ENCODE results near the gene PSKH1.
"Not testable (repeated sequence)": the region's sequence is repeated elsewhere in the genome, so short reads cannot be mapped to it uniquely, and the experiment has no call there.

PSKH1 gene

GRCh38 chr16:67924140-67924906 lies 31.3 kb downstream of the PSKH1 start:
- no peak for DNase-seq (ENCODE audit: low read depth, low spot score)

GRCh38 chr16:67926181-67926750 lies 33.2 kb downstream of the PSKH1 start:
- DNase-seq (ENCODE audit: low read depth, low spot score): no peak

GRCh38 chr16:67927131-67927941 lies 34.3 kb downstream of the PSKH1 start:
- no peak for DNase-seq (ENCODE audit: low read depth, low spot score)

GRCh38 chr16:67928147-67928546 lies 35.1 kb downstream of the PSKH1 start:
- DNase-seq (ENCODE audit: low read depth, low spot score): no peak

GRCh38 chr16:67928561-67929364 lies 35.7 kb downstream of the PSKH1 start:
- peak; percentile 79 for DNase-seq (ENCODE audit: low read depth, low spot score)

- no peak for DNase-seq (ENCODE audit: low read depth, low spot score)
These were observed 37.1 kb downstream of the PSKH1 start for GRCh38 chr16:67930191-67930590.

- no peak for DNase-seq (ENCODE audit: low read depth, low spot score)
These were observed 37.7 kb downstream of the PSKH1 start for GRCh38 chr16:67930678-67931211.

GRCh38 chr16:67931712-67932461 lies 38.8 kb downstream of the PSKH1 start, which contains the start of gene CTRL:
CTRL (minus strand) TSS chr16:67931862; CDS start chr16:67931852, 10 bp downstream.
- DNase-seq (ENCODE audit: low read depth, low spot score): no peak

GRCh38 chr16:67932462-67932840 lies 39.4 kb downstream of the PSKH1 start:
- DNase-seq (ENCODE audit: low read depth, low spot score): no peak

GRCh38 chr16:67933805-67934204 lies 40.8 kb downstream of the PSKH1 start:
- DNase-seq (ENCODE audit: low read depth, low spot score): no peak

GRCh38 chr16:67934306-67935100 lies 41.4 kb downstream of the PSKH1 start:
- peak; percentile 32 for DNase-seq (ENCODE audit: low read depth, low spot score)

GRCh38 chr16:67935101-67935401 lies 42.0 kb downstream of the PSKH1 start:
- DNase-seq (ENCODE audit: low read depth, low spot score): peak; percentile 44

- DNase-seq (ENCODE audit: low read depth, low spot score): peak; percentile 98
These were observed 42.5 kb downstream of the PSKH1 start for GRCh38 chr16:67935402-67936123.

- peak; percentile 61 for DNase-seq (ENCODE audit: low read depth, low spot score)
These were observed 43.2 kb downstream of the PSKH1 start, which contains the start of gene PSMB10 for GRCh38 chr16:67936124-67936879. PSMB10 (minus strand) TSS chr16:67936850; CDS start chr16:67936749, 101 bp downstream.

- peak; percentile 76 for DNase-seq (ENCODE audit: low read depth, low spot score)
These were observed 44.0 kb downstream of the PSKH1 start for GRCh38 chr16:67936880-67937605.

GRCh38 chr16:67937713-67938112 lies 44.7 kb downstream of the PSKH1 start:
- DNase-seq (ENCODE audit: low read depth, low spot score): not testable (repeated sequence)

Data from astrocyte of the hippocampus (primary cell).